Measurements from ENCODE around the gene SUN2. TPM values are rescaled to one million over a fixed set of nuclear protein-coding genes. Genes with fewer than 3 reads are reported as not detected.
A peak's percentile ranks its signal among the peaks of the same experiment; 100 is the strongest.

Gene SUN2
- total RNA-seq, 1 donor from 2014 or later, result 127 TPM

- peak; percentile 59 for DNase-seq (ENCODE audit: low spot score)
Measured at GRCh38 chr22:38753948-38754750, 1.6 kb downstream of the SUN2 start.

DNA sequence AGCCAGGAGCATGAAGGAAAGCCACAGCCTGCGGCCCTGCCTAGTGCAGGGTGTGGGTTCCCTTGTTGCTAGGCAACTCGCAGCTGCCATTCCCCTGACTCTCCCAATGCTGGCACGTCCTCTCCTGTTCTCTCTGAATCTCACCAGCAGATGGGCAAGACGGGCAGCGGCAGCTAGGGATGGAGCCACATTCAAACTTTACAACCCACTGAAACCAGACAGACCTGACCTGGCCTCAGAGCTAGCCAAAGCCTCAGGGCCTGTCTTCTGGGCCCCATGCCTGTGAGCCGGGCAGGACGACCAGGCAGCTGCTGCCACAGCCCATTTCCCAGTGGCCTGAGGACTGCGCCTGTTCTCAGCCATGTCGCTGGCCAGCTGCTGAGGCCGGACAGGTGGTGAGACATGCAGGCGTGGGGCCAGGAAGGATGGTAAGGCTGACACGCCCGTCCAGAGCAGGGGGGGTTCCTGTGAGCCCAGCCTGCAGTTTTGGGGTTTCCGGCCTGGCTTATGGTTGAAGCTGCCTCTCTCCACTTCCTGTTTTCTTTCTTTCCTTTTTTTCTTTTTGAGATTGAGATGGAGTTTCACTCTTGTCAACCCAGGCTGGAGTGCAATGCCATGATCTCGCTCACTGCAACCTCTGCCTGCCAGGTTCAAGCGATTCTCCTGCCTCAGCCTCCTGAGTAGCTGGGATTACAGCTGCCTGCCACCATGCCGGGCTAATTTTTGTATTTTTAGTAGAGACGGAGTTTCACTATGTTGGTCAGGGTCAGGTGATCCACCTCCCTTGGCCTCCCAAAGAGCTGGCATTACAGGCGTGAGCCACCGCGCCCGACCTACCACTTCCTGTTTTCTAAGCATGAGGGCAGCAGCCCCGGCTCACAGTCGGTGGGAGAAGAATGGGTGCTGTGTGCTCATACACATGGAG is 4.1 kb downstream of the SUN2 start:
- no peak for DNase-seq (ENCODE audit: low spot score)

DNA sequence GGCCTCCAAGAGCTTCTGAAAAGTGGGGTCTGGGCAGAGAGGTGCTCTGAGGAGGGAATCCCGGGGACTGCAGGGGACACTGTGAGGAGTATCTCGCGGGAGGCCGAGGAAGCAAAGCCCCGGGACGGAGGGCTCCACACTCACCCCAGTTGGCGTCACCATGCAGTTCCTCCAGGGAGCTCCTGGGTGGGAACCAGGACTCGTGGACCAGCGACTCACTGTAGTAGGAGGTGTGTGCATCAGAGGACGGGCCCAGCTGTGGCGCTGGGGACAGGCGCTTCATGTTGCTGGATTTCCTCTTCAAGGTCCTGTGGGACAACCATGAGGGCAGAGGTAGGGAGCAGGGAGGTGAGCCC is 4.8 kb downstream of the SUN2 start:
- DNase-seq (ENCODE audit: low spot score), result no peak

DNA sequence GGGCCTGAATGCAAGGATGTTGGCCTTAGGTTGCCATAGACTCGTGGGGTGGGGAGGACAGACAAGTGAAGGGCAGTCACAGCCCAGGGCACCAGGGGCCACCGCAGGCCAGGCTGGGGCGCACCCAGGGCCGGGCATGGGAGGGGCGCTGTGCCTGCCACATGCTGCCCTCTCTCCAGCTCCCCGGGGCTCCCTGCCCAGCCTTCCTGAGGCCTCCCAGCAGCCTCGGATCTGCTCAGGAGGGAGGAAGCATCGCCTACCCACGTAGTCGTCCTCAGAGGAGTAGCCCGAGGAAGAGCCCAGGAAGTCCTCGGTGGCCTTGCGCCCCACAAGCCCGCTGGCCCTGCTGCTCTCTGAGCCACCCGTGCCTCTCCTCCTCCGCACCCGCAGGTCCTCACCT is 5.2 kb downstream of the SUN2 start:
- DNase-seq (ENCODE audit: low spot score), result no peak

- DNase-seq (ENCODE audit: low spot score), result no peak
Measured at GRCh38 chr22:38750104-38750503, 5.7 kb downstream of the SUN2 start.

- peak; percentile 25 for DNase-seq (ENCODE audit: low spot score)
Measured at GRCh38 chr22:38748487-38749136, 7.2 kb downstream of the SUN2 start.

- DNase-seq (ENCODE audit: low spot score), result no peak
Measured at GRCh38 chr22:38745676-38746460, 9.9 kb downstream of the SUN2 start.

- DNase-seq (ENCODE audit: low spot score), result no peak
Measured at GRCh38 chr22:38744981-38745380, 10.8 kb downstream of the SUN2 start.

- no peak for DNase-seq (ENCODE audit: low spot score)
Measured at GRCh38 chr22:38742176-38742942, 13.4 kb downstream of the SUN2 start.

DNA sequence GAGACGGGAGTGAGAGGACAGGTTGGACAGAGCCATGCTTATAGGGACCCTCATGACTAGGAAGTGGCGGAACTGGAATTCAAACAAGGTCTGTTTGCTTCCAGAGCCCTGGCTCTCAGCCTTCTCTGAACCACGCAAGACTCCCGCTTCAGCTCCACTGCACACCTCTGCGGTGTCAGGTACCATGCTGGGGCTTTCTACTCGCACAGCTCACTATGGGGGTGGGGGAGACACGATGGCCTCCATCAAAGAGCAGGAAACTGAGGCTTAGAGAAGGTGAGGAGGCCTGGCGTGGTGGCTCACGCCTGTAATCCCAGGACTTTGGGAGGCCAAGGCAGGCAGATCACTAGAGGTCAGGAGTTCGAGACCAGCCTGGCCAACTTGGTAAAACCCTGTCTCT is 14.2 kb downstream of the SUN2 start:
- no peak for DNase-seq (ENCODE audit: low spot score)

DNA sequence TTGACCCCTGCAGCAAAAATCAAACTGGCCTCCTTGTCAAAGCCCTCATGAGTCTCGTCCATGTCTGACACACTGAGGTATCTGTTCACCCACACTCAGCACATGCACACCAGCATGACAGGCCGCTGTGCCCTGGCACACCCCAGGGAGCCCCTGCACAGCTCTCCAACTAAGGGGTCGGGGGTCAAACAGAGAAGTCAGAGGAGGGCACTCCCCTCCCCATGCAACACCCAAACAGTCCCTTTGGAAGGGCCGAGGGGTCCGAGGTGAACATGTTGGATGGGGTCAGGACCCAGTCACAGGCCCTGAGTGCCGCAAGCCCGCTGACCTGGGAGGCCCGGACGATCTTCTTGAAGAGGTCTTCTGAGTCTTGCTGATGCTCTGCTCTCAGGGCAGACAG is 14.6 kb downstream of the SUN2 start:
- DNase-seq (ENCODE audit: low spot score), result no peak

- DNase-seq (ENCODE audit: low spot score), result no peak
Measured at GRCh38 chr22:38740754-38741153, 15.0 kb downstream of the SUN2 start.

GRCh38 chr22:38740116-38740723 is 15.6 kb downstream of the SUN2 start:
- no peak for DNase-seq (ENCODE audit: low spot score)

DNA sequence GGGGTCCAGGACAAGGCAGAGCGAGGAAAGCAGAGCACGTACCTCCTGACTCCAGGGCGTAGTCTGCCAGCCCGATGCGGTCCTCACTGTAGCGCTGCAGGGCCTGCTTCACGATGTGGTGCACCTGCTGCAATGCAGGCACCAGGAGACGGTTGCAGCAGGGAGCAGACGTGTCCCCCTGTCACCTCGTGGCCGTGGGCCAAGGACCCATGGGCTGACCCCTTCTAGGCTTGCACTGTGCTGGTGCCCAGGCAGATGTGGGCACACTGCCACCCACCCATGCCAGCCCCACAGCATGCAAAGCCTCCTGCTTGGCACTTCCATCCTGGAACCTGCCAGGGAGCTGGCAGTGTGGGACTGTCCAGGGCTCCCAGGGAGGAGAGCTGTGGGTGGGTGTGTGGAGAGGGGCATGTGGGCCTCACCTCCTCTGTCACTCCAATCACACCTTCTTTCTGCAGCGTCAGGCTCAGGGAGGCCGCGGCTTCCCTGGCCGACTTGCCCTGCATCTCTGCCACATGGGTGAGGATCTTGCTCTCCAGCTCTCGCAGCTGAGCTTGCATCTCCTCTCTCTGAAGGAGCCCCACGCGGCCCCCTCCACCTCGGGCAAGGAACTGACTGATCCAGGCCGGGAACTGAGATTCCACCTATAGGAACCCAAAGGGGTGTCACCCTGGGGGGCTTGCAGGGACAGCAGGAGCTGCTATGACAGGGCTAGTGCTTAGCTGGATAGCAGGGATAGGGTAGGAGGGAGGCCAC is 16.3 kb downstream of the SUN2 start:
- DNase-seq (ENCODE audit: low spot score), result no peak

DNA sequence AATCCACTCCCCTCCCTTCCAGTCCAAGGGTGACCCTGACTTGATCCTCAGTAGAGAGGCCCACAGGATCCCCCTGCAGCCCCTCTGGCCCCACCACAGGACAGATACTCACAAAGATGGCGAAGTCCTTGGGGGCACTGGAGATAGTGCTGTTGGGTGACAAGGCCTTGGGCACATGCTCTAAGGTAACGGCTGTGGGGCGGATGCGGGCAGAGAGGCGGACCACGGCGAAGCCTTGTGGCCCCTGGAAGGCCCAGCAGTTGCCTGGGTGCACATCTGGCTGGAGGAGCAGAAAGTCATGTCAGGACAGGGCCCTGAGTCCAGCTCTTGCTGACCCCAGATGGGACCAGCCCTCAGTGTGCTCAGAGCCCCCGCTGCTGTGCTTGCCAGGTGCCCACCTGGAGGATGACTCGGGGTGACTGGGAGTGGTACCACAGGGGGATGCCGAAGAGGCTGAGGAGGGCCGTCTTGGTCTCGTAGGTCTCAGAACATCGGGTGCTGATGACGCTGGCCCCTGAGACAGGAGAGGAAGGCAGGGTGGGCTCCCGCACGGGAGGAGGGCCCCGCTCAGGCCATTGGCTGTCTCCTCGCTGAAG is 17.2 kb downstream of the SUN2 start:
- DNase-seq (ENCODE audit: low spot score), result no peak

GRCh38 chr22:38737302-38738060 is 18.3 kb downstream of the SUN2 start:
- DNase-seq (ENCODE audit: low spot score), result no peak

- DNase-seq (ENCODE audit: low spot score), result no peak
Measured at GRCh38 chr22:38736257-38736570, 19.6 kb downstream of the SUN2 start.

- no peak for DNase-seq (ENCODE audit: low spot score)
Measured at GRCh38 chr22:38735465-38736256, 20.1 kb downstream of the SUN2 start.

Measured in umbilical cord (tissue), 2 donors.